ENCODE measurements around the gene AFAP1.

Gene AFAP1

DNA sequence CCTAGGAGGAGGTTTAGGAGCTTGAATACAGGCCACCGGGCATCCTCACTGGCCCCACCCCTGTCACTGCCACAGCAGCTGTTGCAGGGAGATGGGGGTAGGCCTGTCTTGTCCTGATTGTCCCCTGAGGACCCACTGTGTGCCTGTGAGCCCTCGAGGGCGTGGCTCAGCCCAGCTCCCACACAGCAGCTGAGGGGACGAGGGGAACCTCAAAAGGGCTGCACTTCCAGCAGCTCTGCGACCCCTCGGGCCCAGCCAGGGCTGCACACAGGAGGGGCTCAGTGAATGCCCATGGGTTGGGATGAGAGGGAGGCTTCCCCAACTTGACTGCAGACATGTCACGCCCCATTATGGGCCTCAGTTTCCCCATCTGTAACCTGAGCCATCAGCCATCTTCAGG lies 225.9 kb downstream of the AFAP1 start:
- TF ChIP-seq, protein P1, sequence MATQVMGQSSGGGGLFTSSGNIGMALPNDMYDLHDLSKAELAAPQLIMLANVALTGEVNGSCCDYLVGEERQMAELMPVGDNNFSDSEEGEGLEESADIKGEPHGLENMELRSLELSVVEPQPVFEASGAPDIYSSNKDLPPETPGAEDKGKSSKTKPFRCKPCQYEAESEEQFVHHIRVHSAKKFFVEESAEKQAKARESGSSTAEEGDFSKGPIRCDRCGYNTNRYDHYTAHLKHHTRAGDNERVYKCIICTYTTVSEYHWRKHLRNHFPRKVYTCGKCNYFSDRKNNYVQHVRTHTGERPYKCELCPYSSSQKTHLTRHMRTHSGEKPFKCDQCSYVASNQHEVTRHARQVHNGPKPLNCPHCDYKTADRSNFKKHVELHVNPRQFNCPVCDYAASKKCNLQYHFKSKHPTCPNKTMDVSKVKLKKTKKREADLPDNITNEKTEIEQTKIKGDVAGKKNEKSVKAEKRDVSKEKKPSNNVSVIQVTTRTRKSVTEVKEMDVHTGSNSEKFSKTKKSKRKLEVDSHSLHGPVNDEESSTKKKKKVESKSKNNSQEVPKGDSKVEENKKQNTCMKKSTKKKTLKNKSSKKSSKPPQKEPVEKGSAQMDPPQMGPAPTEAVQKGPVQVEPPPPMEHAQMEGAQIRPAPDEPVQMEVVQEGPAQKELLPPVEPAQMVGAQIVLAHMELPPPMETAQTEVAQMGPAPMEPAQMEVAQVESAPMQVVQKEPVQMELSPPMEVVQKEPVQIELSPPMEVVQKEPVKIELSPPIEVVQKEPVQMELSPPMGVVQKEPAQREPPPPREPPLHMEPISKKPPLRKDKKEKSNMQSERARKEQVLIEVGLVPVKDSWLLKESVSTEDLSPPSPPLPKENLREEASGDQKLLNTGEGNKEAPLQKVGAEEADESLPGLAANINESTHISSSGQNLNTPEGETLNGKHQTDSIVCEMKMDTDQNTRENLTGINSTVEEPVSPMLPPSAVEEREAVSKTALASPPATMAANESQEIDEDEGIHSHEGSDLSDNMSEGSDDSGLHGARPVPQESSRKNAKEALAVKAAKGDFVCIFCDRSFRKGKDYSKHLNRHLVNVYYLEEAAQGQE (IDR thresholded peaks at IDR 0.05; ENCODE audit: low read depth), result no peak
- no peak for TF ChIP-seq EGR1 (IDR thresholded peaks at IDR 0.05)

DNA sequence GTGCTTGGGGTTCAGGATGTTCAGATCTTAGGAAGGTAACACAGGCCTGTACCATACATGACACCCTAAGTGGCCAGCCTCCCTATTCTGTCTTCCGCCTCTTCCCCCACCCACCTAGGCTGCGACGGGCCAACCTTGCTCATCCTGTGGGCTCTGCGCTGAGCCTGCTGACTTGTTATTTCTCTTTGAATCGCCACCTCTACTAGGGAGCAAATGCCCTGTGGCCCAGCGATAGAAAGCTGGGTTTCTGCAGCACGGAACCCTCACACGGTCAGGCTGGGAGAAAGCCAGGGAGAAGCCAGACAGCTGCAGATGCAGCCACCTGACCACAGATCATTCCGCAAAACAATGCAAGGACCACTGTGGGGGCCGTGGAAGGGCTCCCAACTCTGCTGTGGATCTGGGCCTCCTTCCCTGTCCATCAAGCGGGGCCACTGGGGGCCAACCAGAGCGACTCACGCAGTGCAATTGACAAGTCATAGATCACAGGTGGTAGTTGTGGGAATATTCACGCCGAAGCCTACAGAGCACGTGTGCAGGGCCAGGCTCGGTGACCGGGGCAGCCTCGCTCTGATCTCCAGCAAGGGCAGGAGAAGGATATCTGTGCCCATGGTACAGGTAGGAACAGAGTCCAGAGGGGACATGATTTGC lies 227.5 kb downstream of the AFAP1 start:
- TF ChIP-seq EGR1 (IDR thresholded peaks at IDR 0.05) (no peak), YY1 (IDR thresholded peaks at IDR 0.05; ENCODE audit: low read depth) (no peak), TEAD4 (IDR thresholded peaks at IDR 0.05) (no peak), FOXM1 (IDR thresholded peaks at IDR 0.05; ENCODE audit: borderline replicate concordance, low read depth) (no peak), RAD21 (IDR thresholded peaks at IDR 0.05; ENCODE audit: low read depth) (no peak), CREB1 (IDR thresholded peaks at IDR 0.05; ENCODE audit: low read depth) (no peak), TAF1 (IDR thresholded peaks at IDR 0.05; ENCODE audit: low read depth) (no peak), ZBTB7A (IDR thresholded peaks at IDR 0.05; ENCODE audit: low read depth) (no peak), EP300 (IDR thresholded peaks at IDR 0.05; ENCODE audit: borderline replicate concordance) (no peak), TCF12 (IDR thresholded peaks at IDR 0.05; ENCODE audit: low read depth) (no peak), CEBPB (IDR thresholded peaks at IDR 0.05) (no peak), NFIC (IDR thresholded peaks at IDR 0.05) (no peak)
- TF ChIP-seq, protein P2, sequence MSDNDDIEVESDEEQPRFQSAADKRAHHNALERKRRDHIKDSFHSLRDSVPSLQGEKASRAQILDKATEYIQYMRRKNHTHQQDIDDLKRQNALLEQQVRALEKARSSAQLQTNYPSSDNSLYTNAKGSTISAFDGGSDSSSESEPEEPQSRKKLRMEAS (IDR thresholded peaks at IDR 0.05), result no peak
- TF ChIP-seq, protein P1 (IDR thresholded peaks at IDR 0.05; ENCODE audit: low read depth), result no peak
- TF ChIP-seq, protein P3, sequence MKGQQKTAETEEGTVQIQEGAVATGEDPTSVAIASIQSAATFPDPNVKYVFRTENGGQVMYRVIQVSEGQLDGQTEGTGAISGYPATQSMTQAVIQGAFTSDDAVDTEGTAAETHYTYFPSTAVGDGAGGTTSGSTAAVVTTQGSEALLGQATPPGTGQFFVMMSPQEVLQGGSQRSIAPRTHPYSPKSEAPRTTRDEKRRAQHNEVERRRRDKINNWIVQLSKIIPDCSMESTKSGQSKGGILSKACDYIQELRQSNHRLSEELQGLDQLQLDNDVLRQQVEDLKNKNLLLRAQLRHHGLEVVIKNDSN (IDR thresholded peaks at IDR 0.05), result no peak

DNA sequence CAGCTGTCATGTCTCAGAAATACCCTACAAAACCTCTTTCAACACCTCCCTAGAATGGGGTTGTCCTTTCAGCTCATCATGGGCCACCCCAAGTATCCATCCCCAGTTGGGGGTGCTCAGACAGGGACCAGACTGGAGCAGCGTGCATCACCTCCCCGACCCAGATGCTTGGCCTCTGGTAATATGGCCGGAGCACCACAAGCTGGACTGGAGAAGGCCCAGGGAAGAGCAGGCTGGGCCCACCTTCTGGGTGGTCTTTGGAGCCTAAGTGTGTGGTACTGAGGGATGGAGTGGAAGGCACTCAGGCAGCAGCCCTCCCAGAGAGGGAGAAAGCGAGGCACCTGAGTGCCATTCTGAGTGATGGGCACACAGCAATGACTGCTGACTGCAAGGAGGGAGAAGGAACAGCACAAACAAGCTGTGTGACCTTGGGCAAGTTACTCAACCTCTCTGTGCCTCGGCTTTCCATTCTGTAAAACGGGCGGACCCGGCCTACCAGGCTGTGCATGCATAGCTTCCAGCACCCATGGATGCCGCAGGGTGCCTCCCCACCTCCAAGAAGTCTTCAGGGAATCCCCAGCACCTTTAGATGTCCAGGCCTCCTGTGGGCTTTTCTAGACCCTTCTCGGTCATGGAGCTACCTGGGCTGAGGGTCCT lies 228.2 kb downstream of the AFAP1 start:
- TF ChIP-seq RAD21 (IDR thresholded peaks at IDR 0.05; ENCODE audit: low read depth) (no peak), NFIC (IDR thresholded peaks at IDR 0.05) (no peak), ZBTB7A (IDR thresholded peaks at IDR 0.05; ENCODE audit: low read depth) (no peak), EP300 (IDR thresholded peaks at IDR 0.05; ENCODE audit: borderline replicate concordance) (no peak), FOXM1 (IDR thresholded peaks at IDR 0.05; ENCODE audit: borderline replicate concordance, low read depth) (no peak), CREB1 (IDR thresholded peaks at IDR 0.05; ENCODE audit: low read depth) (no peak), TCF12 (IDR thresholded peaks at IDR 0.05; ENCODE audit: low read depth) (no peak), EGR1 (IDR thresholded peaks at IDR 0.05) (no peak)
- TF ChIP-seq, protein P1 (IDR thresholded peaks at IDR 0.05; ENCODE audit: low read depth), result no peak
- TF ChIP-seq, protein P3 (IDR thresholded peaks at IDR 0.05), result no peak
- TF ChIP-seq, protein P2 (IDR thresholded peaks at IDR 0.05), result no peak

DNA sequence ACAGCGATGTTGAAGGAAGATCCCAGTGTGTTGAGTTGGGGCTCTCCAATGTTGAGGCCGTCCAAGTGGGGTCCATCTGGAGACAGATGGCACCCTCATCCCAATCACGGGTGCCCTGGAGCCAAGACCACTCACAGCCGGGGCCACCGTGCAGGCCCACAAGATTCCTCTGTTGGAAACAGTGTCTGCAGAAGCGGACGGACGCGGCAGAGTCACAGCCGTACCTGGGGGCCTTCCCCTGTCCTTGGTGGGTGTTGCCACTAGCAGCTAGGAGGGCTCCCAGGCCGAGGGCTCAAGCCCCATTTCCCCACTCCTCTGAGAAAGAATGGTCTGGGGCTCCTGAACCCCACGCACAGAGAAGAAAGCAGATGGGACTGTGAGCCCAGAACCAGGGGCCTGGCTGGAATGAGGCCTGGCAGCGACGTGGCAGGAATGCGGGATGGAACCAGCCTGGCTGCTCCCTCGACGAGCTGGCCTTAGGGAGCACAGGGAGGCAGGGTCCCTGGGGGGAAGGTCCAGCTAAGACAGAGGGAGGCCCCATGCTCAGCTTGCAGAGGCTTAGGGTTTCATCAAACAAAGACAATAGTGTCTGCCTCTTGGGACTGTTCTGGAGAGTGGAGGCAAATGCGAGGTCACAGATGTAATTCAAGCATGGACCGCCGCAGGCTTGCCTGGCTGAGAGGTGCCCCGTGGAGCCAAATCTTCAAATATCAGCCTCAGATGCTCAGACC lies 228.9 kb downstream of the AFAP1 start:
- TF ChIP-seq, protein P2 (IDR thresholded peaks at IDR 0.05), result no peak
- TF ChIP-seq ZBTB7A (IDR thresholded peaks at IDR 0.05; ENCODE audit: low read depth), result no peak
- TF ChIP-seq RAD21 (IDR thresholded peaks at IDR 0.05; ENCODE audit: low read depth), result no peak
- no peak for TF ChIP-seq TAF1 (IDR thresholded peaks at IDR 0.05; ENCODE audit: low read depth)
- TF ChIP-seq NFIC (IDR thresholded peaks at IDR 0.05), result no peak
- no peak for TF ChIP-seq FOXM1 (IDR thresholded peaks at IDR 0.05; ENCODE audit: borderline replicate concordance, low read depth)
- no peak for TF ChIP-seq YY1 (IDR thresholded peaks at IDR 0.05; ENCODE audit: low read depth)
- TF ChIP-seq, protein P1 (IDR thresholded peaks at IDR 0.05; ENCODE audit: low read depth), result no peak
